Gastroesophageal sphincter (tissue), 4 donors: ENCODE data around the gene SH3RF3. TPM values are rescaled to one million over a fixed set of nuclear protein-coding genes. Genes with fewer than 3 reads are reported as not detected.

Experiments
- ATAC-seq: fragments of 150-250 bp; one replicate; pipeline ENCODE4 v1.9.1; 2016; ENCODE audit warnings: mild to moderate bottlenecking, moderate library complexity
- H3K27ac ChIP-seq, 4 donors: fragments of 200-600 bp; sonication (generic) in 3 of 4; 1 replicate in 3 of 4; 2 replicates in 1 of 4; pipeline ENCODE4 v1.5.1; 2016 to 2019
- H3K27me3 ChIP-seq: fragments of 200-600 bp; sonication (generic); one replicate; pipeline ENCODE4 v1.5.1; 2019
- H3K36me3 ChIP-seq, 2 donors: fragments of 200-600 bp; sonication (generic); one replicate each; pipeline ENCODE4 v1.5.1; 2019; ENCODE audit warnings: control low read depth in 1 of 2
- H3K4me1 ChIP-seq, 3 donors: fragments of 200-600 bp; sonication (generic); 1 replicate in 2 of 3; 2 replicates in 1 of 3; pipeline ENCODE4 v1.5.1; 2016 to 2019; ENCODE audit warnings: control low read depth in 2 of 3
- H3K4me3 ChIP-seq, 2 donors: fragments of 200-600 bp; sonication (generic); one replicate each; pipeline ENCODE4 v1.5.1; 2019; ENCODE audit warnings: mild to moderate bottlenecking in 1 of 2, moderate library complexity in 1 of 2
- H3K9me3 ChIP-seq, 3 donors: fragments of 200-600 bp; sonication (generic); one replicate each; pipeline ENCODE4 v1.5.1; 2017 to 2019; ENCODE audit warnings: control low read depth in 2 of 3
- EP300 ChIP-seq: sonication (generic); formaldehyde crosslinking; IDR thresholded peaks from one replicate; pipeline ENCODE4 v1.6.1; 2017; ENCODE audit warnings: antibody characterized with exemption, mild to moderate bottlenecking
- POLR2A ChIP-seq, 2 donors: fragments of 450-650 bp; IDR thresholded peaks; one replicate each; pipeline ENCODE4 v1.6.1; 2017; ENCODE audit warnings: antibody characterized with exemption in 2 of 2, mild to moderate bottlenecking in 2 of 2, moderate library complexity in 1 of 2
- POLR2AphosphoS5 ChIP-seq: sonication (generic); formaldehyde crosslinking; IDR thresholded peaks from one replicate; pipeline ENCODE4 v1.6.1; 2017; ENCODE audit warnings: antibody characterized with exemption
- WGBS, 2 donors: methylation state at CpG; one replicate each; pipeline ENCODE4 v1.1.5; 2018; ENCODE audit warnings: low coverage in 1 of 2; 5-methylcytosine and 5-hydroxymethylcytosine counted together
- total RNA-seq, 4 donors: library from RNA; depleted of rRNA; stranded (reverse); fragments of >200 nt; gene quantifications; one replicate each; pipeline ENCODE4 v1.1.0, GENCODE V29; 2016
- TF ChIP-seq, protein P1 (sequence below), 4 experiments: fragments of 200-600 bp in 2 of 4; fragments of 450-650 bp in 2 of 4; sonication (generic) in 1 of 4; IDR thresholded peaks; one replicate each; pipeline ENCODE4 v1.5.1; 2017 to 2019; ENCODE audit warnings: antibody characterized with exemption in 4 of 4, mild to moderate bottlenecking in 2 of 4, moderate library complexity in 2 of 4

Gene SH3RF3
- total RNA-seq, 4 donors from 2014 or later = 10.1 to 15.8 (median 13.2) TPM

- no peak overlapping the region for H3K4me3 ChIP-seq
- no peak overlapping the region for H3K27ac ChIP-seq
- TF ChIP-seq EP300 (no peak), POLR2A (IDR thresholded peaks at IDR 0.05) (no peak), POLR2AphosphoS5 (no peak)
- TF ChIP-seq, protein P1, sequence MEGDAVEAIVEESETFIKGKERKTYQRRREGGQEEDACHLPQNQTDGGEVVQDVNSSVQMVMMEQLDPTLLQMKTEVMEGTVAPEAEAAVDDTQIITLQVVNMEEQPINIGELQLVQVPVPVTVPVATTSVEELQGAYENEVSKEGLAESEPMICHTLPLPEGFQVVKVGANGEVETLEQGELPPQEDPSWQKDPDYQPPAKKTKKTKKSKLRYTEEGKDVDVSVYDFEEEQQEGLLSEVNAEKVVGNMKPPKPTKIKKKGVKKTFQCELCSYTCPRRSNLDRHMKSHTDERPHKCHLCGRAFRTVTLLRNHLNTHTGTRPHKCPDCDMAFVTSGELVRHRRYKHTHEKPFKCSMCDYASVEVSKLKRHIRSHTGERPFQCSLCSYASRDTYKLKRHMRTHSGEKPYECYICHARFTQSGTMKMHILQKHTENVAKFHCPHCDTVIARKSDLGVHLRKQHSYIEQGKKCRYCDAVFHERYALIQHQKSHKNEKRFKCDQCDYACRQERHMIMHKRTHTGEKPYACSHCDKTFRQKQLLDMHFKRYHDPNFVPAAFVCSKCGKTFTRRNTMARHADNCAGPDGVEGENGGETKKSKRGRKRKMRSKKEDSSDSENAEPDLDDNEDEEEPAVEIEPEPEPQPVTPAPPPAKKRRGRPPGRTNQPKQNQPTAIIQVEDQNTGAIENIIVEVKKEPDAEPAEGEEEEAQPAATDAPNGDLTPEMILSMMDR (IDR thresholded peaks at IDR 0.05) = no peak
- WGBS, 2 donors = 100% methylated on average over 2 of the region's 4 CpGs; no CpG with 5 or more reads in 1 of the 2 donors
- ATAC-seq = no peak
- peaks cover 0 to 14% (median 0%) of the 10 kb centered on the region in 3 donors for H3K4me1 ChIP-seq
- no peaks in the 10 kb centered on the region for H3K27me3 ChIP-seq
- peaks cover 0 to 8% (median 0%) of the 10 kb centered on the region in 3 donors for H3K9me3 ChIP-seq
- H3K36me3 ChIP-seq = no peaks in the 10 kb centered on the region
These were observed 166.7 kb downstream of the SH3RF3 start for GRCh38 chr2:109295781-109296117.

DNA sequence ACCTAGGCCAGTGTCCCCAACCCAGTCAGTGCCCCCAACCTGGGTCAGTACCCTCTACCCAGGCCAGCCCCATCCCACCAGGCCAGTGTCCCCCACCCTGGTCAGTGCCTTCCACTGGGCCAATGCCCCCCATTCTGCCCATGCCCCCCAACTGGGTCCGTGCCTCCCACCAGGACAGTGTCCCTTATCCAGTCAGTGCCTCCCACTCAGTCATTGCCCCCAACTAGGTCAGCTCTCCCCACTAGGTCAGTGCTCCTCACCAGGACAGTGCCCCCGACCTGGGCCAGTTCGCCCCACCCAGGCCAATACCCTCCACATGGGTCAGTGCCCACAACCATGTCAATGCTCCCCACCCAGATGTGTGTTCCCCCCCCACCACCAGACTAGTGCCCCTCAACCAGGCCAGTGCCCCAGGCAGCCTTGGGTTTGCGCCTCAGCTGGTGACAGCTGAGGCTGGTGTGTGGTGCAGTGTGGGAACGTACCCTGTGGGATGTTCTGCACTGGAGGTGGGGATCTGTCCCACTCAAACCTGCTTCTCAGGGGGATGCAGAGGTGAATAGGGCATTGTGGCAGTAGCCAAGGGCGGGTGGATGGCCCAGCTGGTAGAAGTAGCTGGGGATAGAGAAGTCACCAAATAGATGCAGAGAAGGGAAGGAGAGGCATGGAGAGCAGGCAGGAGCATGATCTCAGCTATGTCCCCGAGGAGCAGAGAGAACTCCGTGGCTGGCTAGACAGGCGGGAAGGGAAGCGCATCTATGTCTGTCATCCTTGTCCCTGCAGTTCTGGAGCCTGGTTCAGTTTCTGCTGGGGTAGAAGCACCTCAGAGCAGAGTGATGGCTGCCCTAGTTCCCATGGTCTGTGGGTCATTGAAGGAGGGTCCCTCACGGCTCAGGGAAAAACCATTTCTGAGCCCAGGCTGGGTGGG is 168.8 kb downstream of the SH3RF3 start:
- Histone ChIP-seq H3K9me3 (peaks cover 0 to 8% (median 0%) of the 10 kb centered on the region in 3 donors), H3K27me3 (no peaks in the 10 kb centered on the region), H3K4me3 (no peak overlapping the region), H3K36me3 (no peaks in the 10 kb centered on the region), H3K27ac (no peak overlapping the region), H3K4me1 (peaks cover 0 to 3% (median 0%) of the 10 kb centered on the region in 3 donors)
- TF ChIP-seq, protein P1 (IDR thresholded peaks at IDR 0.05) = no peak
- no peak for TF ChIP-seq EP300
- no peak for TF ChIP-seq POLR2A (IDR thresholded peaks at IDR 0.05)
- no peak for TF ChIP-seq POLR2AphosphoS5
- WGBS, 2 donors = 100% methylated on average over 1 of the region's 11 CpGs
- no peak for ATAC-seq

DNA sequence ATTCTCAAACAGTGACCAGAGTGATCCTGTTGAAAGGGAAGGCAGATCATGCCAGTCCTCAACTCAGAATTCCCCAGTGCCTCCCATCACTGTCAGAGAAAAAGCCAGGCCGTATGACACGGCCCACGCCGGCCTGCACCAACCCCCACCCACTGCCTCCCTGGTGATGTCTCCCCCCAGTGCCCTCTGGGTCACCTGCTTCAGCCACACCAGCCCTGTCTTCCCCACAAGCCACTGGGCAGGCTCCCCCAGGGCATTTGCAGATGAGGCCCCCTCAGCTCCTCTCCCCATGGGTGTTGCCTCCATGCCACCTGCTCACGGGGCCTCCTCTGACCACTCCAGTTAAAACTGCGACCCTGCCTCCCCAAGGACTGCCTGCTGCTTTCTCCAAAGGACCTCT is 169.8 kb downstream of the SH3RF3 start:
- Histone ChIP-seq H3K9me3 (peaks cover 0 to 8% (median 0%) of the 10 kb centered on the region in 3 donors), H3K4me3 (no peak overlapping the region), H3K27me3 (no peaks in the 10 kb centered on the region), H3K27ac (no peak overlapping the region), H3K36me3 (no peaks in the 10 kb centered on the region), H3K4me1 (no peaks in the 10 kb centered on the region)
- no peak for TF ChIP-seq EP300
- no peak for TF ChIP-seq POLR2AphosphoS5
- TF ChIP-seq POLR2A (IDR thresholded peaks at IDR 0.05) = no peak
- TF ChIP-seq, protein P1 (IDR thresholded peaks at IDR 0.05) = no peak
- no CpG with 5 or more reads among the region's 6 CpGs for WGBS, 2 donors
- ATAC-seq = no peak

GRCh38 chr2:109299536-109299935 is 170.5 kb downstream of the SH3RF3 start:
- no peaks in the 10 kb centered on the region for H3K36me3 ChIP-seq
- H3K9me3 ChIP-seq = peaks cover 0 to 3% (median 0%) of the 10 kb centered on the region in 3 donors
- WGBS, 2 donors = 59 to 89% methylated on average over 3 to 4 of the region's 5 CpGs
- no peak overlapping the region for H3K27ac ChIP-seq
- H3K4me1 ChIP-seq = no peaks in the 10 kb centered on the region
- no peak overlapping the region for H3K4me3 ChIP-seq
- no peak for ATAC-seq
- TF ChIP-seq, protein P1 (IDR thresholded peaks at IDR 0.05) = no peak
- TF ChIP-seq EP300 (no peak), POLR2A (IDR thresholded peaks at IDR 0.05) (no peak), POLR2AphosphoS5 (no peak)
- H3K27me3 ChIP-seq = no peaks in the 10 kb centered on the region

DNA sequence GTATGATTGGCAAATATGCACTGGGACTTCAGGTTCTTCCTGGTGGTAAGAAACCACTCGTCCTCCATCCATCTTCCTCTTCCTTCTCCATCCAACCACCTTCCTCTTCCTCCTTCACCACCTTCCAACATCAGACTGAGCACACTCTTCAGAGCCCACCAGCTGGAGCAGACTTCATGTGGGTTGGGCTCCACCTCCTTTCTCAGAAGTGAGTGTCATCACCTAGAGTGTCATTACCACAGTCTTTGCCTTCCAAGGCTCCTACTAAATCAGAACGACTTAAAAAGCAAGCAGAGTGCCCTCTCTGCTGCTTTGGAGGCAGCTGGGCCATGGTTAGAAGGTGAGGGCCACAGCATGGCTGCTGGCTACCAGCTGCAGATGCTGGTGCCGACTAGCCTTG is 171.6 kb downstream of the SH3RF3 start:
- TF ChIP-seq POLR2AphosphoS5 (no peak), EP300 (no peak), POLR2A (IDR thresholded peaks at IDR 0.05) (no peak)
- TF ChIP-seq, protein P1 (IDR thresholded peaks at IDR 0.05) = no peak
- no peaks in the 10 kb centered on the region for H3K36me3 ChIP-seq
- H3K27me3 ChIP-seq = no peaks in the 10 kb centered on the region
- 88% methylated on average over 1 of the region's 3 CpGs; no CpG with 5 or more reads in 1 of the 2 donors for WGBS, 2 donors
- H3K4me3 ChIP-seq = no peak overlapping the region
- H3K4me1 ChIP-seq = no peaks in the 10 kb centered on the region
- H3K9me3 ChIP-seq = no peaks in the 10 kb centered on the region
- no peak for ATAC-seq
- no peak overlapping the region for H3K27ac ChIP-seq
